Eye (tissue), 1 donor: ENCODE data around the gene ARPC2.
A peak's percentile ranks its signal among the peaks of the same experiment; 100 is the strongest.

Experiments used
- DNase-seq: peaks from one replicate; pipeline ENCODE4 v3.0.0-alpha.2; 2015

ARPC2 gene

GRCh38 chr2:218291318-218292047 is 74.5 kb downstream of the ARPC2 start:
- DNase-seq = no peak

GRCh38 chr2:218292048-218293014 is 75.3 kb downstream of the ARPC2 start, which contains the start of gene TMBIM1:
TMBIM1 (minus strand) TSS chr2:218292503; CDS start chr2:218282141, 10,362 bp downstream.
- DNase-seq = peak; percentile 85

GRCh38 chr2:218293715-218294429 is 76.9 kb downstream of the ARPC2 start:
- DNase-seq = no peak

GRCh38 chr2:218294430-218295022 is 77.5 kb downstream of the ARPC2 start:
- DNase-seq = no peak

GRCh38 chr2:218295029-218295428 is 78.0 kb downstream of the ARPC2 start:
- no peak for DNase-seq

DNA sequence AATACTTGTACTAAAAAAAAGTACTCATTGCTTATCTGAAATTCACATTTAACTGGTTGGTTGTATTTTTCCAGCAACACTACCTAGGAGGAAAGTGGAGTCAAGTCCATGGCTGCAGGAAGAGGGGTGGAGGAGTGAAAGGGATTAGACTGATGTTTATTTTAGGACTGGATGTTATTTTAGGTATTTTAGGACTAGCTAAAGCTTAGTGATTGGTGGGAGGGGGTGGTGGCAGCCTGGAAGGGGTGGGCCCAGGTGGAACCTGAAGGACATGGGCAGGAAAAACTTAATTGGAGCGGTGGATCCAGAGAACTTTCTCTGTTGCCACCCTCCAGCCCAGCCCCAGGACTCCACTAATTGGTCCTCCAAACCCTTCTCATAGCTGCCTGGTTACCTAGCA is 79.2 kb downstream of the ARPC2 start:
- DNase-seq = no peak

- DNase-seq = no peak
Observed at GRCh38 chr2:218296847-218297246, 79.9 kb downstream of the ARPC2 start.

DNA sequence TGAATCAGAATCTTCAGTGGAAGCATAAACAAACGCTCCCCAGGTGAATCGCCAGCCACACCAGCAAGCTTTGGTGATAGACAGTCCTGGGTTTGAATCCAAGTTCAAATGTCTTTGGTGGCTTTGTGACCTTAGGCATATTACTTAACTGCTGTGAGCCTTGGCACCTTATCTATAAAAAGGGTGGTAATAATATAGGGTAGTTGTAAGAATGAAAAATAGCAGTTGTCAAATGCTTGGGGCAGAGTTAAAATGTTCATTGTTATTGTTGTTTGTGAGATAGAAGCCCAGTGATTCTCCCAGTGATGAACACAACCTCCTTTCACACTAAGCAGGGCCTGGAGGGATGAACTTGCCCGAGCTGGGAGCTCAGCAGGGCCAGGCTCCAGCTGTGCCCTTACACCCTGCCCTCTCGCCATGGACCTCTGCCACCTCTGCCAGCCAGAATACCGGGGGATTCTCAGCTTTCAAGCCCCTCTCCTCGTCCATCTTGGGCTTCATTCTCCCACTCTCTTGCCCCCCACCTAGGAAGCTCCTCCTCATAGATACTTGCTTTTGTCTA is 81.4 kb downstream of the ARPC2 start:
- no peak for DNase-seq

DNA sequence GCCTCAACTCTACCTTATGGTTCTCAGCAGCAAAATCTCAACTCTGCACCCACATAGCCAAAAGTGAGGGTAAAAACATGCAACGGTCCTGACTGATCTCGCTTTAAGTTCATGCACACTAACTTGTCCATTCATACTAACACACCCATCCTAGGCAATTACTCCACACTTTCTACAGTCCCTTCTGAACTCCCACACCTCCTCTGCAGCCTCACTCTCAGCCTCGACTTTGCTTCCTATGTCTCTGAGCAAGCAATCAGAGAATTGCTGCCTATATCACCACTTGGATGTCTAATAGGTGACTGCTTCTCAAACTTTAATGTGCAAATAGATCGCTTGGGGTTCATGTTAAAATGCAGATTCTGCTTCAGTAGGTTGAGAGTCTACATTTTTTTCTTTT is 83.2 kb downstream of the ARPC2 start:
- DNase-seq = no peak

- DNase-seq = peak; percentile 96
Observed at GRCh38 chr2:218301176-218301819, 84.3 kb downstream of the ARPC2 start.
